HG03342 (cell line): Measurements from ENCODE around the gene TRPM8.
"Not testable (repeated sequence)": the region's sequence is repeated elsewhere in the genome, so short reads cannot be mapped to it uniquely, and the experiment has no call there.

ENCODE experiments used
- ATAC-seq: cut with Tn5 transposase; IDR thresholded peaks from one replicate; pipeline ENCODE4 v1.9.1; 2021; ENCODE audit warnings: mild to moderate bottlenecking, moderate library complexity; ENCODE audit not compliant: unreplicated experiment

TRPM8 gene

DNA sequence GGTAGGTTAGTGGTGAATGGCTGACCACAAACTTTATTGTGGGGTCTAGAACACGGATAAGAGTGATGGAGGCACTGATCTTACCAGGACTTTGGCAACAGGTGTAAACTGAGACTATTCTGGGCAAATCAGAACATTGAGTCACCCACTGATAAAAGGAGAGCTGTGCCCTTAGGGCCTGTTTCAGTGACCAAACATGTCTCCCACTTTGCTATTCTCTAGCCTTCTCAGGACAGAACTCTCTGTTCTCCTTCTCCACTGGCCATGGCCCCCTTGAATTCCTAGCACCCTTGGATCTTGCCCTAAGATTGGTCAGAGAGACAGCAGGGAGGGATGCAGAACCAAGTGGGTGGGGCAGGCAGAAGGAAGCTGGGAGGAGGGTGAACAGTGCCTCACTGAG is 18.3 kb downstream of the TRPM8 start:
- ATAC-seq = no peak

DNA sequence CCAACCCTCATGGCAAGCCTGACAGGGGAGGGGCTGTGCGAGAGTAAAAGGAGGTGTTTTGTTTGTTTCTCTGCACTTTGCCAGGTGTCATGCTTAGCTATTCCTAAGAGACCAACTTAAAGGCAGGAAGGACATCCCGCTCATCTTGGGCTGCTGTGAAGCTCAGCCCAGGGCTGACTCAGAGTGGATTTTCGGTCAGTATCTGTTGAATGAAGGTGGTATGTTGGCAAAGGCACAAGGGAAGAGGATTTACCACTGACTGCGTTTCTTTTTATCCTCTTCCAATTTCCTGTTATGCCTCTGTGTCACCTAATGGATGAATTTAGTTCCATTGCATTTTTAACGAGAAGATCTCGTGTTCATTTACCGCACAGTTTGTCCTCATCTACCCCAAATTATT is 18.9 kb downstream of the TRPM8 start:
- no peak for ATAC-seq

DNA sequence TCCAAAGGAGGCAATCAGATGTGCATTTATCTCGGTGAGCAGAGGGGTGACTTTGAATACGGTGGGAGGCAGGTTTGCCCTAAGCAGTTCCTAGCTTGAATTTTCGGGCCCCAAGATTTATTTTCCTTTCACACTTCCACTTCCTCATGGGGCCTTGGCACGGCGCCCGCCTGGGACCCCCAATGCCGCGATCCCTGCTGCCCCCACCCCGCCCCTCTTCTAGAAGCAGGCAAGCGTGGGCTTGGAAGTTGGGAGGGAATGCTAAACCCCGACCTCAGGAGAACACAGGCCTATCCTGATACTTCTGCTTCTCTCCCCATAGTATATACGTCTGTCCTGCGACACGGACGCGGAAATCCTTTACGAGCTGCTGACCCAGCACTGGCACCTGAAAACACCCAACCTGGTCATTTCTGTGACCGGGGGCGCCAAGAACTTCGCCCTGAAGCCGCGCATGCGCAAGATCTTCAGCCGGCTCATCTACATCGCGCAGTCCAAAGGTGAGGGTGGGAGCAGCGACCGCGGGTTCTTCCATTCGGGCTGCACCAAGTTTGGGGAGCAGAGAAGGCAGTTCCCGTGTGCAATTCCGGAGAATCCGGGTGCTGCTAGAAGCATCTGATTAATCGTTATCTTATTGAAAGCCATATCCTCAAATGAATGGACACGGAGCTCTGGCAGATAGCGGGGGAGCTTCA is 21.6 kb downstream of the TRPM8 start:
- no peak for ATAC-seq

DNA sequence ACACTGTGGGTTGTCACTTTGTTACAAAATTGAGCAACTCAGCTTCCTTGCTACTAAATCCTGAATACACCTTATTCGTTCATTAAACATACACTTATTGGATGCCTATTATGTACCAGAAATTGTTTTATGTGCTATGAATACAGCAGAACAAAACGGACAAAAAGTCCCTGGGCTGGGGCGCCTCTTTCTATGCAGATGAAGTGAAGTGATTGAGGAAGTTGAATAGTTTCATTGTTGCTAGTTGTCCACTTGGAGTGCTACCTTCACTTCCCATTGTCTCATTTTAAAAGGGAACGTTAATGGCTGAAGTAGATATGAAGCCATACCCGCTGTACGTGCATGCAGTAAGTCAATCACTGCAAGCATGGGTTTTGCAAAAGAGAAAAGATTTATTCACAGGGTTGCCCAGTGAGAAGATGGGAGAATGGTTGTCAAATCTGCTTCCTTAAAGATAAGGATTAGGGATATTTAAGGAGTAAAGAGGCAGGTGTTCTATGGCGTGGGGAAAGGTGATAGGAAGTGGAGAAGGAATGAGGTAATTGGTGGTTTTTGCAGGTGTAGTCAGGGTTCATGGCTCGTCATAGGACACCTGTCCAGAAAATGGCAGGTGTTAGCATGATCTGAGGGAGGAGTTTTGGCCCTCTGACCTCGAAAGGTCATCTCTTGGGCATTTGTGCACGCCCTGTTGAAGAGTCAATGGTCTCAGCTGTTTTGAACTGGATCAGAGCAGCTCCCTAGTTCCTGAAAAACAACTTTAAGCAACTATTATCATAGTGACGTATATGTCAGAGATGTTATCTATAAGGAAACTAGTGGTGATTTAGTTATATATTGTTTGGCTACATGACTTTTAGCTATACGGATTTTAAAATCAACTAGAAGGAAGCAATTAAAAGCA is 23.5 kb downstream of the TRPM8 start:
- no peak for ATAC-seq

DNA sequence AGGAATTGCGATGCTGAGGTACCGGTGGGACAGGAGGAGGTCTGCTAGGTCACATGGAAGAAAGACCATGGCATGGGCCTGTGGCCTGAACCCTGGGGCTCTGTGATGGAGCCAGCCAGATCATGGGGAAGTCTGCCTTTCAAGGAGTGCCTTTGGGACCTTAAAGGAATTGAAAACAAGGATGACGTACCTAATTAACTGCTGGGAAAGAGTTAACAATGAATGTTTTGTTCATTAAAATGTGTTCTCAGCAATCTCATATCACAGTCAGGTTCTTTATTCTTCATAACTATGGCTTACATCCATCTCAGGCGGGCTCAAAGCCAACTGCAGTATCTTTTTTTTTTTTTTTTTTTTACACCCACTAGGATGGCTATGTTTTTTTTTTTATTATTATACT is 25.6 kb downstream of the TRPM8 start:
- no peak for ATAC-seq

DNA sequence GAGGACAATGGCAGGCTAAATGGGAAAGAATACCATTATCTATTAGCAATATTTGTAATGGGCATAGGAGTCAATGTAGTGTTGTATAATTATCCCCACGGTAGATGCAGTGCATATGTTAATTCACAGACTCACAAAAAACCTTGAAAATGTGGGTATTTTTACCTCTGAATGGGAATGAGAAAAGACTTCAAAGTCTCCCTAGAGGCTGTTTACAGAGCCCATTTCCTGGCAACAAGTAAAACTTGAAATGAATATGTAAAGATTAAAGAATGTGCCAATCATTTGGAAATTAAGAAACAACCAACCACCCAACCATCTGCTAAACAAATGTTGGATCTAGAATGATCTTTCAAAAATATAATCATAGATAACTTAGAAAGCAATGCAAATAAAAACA is 27.1 kb downstream of the TRPM8 start:
- ATAC-seq = no peak

DNA sequence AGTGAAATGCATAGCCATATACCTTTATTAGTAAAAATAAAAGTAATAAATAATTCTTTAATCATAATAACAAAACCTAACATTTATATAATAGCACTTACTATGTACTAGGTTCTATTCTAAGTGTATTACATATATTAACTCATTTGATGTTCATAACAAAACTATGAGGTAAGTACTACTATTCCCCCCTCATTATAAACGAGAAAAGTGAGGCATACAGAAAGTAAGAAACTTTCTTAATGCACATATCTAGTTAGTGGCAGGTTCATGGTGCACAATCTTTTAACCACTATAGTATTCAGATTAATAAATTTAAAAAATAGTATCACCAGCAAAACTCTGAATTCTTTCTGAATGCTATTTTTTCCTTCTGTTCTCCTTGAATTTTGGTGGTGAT is 27.5 kb downstream of the TRPM8 start:
- ATAC-seq = no peak

DNA sequence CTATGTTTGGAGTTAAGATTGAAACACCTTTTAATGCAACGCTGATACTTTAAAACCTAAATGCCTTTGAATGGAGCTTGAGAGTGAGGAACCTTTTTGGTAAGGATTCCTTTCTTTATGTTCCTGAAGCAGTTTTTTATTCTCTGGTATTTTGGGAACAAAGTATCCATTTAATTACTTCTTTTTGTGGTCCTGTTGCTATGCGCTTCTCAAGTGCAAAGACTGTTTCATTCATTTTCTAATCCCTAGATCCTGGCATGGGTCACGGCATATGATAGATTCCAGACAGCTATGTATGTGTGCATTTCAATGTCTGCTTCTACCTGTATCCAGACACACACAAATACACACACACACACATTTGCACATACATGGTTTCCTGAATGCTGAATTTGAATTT is 28.0 kb downstream of the TRPM8 start:
- no peak for ATAC-seq

DNA sequence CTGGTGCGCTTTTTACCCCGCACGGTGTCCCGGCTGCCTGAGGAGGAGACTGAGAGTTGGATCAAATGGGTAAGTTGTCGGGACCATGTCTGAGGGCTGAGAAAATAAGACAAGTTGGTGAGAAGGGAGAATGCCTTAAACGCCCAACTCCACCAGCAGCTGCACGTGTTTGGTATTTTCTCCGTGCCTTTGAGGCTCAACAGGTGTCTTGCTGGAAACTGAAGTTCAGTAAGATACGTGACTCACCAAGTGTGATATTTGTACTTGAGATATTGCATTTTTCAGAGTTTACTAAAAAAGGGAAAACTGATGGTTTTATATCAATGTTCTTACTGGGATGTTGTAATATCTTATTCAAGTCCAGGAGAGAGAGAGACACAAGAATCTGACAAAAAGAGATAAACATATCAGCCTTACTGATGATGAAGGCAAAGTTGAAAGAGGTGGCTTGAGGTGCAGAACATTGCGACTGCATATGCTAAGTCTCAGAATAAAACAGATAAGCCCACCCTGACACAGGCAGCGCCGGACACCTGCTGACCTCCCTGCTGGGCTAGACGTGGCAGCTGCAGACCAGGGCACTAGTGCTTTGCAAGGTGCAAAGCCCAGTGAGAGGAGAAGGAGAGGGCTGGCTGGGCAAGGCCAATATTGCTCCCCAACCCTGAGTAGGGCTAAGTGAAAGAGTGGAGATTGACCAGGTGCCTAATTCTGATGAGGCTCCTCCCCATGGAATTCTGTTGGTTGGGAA is 33.1 kb downstream of the TRPM8 start:
- ATAC-seq = no peak

DNA sequence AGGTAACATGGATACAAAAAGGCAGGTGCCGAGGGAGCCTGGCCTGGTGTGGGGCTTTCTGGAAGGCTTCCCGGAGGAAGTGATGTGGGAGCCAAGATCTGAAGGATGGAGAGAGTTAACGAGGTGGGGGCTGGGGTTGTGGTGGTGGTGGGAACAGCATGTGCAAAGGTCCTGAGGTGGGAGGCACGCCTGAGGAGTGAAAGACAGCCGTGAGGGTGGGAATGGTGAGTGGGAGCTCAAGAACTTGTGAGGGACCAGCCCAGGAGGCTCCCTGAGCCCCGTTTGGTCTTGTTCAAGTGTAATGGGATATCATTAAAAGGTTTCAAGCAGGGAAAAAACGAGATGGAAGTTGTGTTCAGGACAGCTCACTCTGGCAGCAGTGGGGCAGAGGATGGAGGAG is 35.2 kb downstream of the TRPM8 start:
- no peak for ATAC-seq

DNA sequence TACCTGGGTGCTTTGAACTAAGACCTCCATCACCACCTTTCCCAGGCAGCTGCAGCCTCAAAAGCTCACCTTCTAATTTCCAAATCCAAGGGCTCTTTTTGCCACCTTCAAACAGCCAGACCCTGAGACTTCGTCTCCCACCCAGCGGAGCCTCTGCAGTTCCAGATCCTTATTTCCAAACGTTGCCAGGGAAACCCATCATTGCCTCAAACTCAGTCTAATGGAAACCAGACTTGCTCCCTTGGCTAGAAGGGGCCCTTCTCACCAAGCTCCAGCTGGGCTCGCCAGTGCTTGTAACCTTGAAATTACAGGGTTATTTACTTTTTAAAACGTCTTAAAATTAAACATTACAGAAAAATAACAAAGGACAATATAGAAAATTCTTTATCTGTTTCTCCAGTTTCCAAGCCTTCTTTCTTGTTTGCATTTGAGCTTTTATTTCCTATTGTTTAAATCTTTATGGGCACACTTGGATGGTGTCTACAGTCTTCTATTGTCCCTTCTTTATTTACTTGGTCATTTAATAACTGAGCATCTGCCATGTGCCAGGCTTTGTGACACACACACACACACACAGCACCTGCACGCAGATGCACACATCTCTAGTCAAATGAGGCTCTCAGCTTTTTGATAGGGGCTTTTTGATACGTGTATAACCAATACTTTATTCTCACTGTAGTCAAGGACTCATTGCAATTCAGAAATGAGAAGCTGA is 36.1 kb downstream of the TRPM8 start:
- no peak for ATAC-seq

DNA sequence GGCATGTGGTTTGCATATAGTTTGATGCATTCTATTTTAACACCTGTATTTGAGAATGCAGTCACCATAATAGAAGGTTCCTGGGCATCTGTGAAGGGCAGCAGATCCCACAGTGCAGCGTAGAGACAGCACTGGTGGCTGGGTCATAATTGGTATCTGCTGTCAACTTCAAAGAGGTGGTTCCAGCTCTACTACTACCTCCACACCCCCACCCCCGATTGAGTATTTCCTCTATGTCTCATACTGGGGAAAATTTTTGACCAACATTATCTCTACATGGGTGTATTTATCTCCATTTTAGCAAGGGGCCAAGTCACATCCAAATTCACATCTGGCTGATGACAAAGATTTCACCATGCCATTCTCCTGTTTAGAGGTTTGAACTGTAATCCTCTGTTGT is 43.0 kb downstream of the TRPM8 start:
- no peak for ATAC-seq

DNA sequence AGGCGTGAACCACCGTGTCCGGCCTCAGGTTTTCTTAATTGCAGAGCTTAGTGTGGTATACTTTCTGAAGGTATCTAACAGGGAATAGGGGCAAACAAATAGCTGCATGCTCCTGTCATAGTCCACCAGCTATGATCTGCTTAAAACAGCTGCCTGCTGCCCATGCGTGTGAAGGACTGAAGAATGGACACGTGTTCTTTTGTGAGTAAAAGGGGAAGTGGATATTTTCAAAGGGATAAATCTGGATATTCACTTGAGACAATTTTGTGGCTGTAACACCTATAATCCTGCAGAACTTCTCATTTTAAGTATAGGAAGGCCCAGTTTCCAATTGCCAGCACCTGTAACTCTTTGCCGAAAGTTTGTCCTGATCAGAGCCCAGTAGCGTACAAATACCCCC is 44.7 kb downstream of the TRPM8 start:
- no peak for ATAC-seq

DNA sequence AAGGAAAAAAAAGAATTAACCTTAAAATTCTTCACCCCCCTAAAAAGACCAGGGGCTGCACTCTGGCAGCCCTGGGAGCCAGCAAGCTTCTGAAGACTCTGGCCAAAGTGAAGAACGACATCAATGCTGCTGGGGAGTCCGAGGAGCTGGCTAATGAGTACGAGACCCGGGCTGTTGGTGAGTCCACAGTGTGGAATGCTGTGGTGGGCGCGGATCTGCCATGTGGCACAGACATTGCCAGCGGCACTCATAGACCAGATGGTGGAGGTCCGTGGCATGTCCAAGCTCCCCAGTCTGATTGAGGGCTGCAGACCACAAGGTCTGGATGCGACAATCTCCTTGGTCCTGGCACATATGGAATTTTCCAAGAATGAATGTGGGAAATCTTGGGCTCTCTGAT is 47.4 kb downstream of the TRPM8 start:
- ATAC-seq = no peak

DNA sequence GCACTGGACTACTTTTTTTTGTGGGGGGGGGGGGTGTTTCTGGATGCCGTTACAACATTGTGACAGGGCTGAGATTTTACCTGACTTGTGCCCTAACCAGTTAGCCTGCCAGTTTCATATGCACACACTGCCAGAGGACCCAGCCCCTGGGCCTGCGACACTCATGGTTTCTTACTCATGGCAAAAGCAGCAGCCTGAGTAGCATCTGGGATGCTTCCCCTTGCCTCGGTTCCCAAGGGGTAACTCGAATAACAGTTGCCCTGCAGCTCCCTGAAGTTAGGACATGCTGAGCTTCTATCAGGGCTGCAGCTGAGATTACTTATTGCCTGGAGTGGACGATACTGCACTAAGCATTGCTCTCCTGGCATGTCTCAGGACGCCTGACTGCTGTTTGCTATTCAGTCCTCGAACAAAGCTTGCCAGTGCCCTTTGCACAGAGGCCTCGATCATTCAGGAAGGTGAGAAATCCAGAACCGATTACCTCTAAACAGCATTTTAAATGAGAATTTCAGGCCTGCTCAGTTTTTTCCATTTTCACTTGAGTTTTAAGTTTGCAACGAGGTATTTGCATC is 47.9 kb downstream of the TRPM8 start:
- ATAC-seq = no peak

DNA sequence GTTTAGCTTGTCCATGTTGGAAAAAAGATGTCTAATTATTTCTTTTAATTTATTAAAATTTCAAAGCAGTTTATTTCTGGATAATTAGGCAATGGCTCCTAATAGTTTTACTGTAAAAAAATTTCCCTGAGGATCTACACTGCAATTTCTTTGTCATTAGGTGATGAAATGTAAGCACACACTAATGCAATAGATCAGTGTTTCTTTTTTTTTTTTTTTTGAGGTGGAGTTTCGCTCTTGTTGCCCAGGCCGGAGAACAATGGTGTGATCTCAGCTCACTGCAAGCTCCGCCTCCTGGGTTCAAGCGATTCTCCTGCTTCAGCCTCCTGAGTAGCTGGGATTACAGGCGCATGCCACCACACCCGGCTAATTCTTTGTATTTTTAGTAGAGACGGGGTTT is 48.5 kb downstream of the TRPM8 start:
- not testable (repeated sequence) for ATAC-seq

DNA sequence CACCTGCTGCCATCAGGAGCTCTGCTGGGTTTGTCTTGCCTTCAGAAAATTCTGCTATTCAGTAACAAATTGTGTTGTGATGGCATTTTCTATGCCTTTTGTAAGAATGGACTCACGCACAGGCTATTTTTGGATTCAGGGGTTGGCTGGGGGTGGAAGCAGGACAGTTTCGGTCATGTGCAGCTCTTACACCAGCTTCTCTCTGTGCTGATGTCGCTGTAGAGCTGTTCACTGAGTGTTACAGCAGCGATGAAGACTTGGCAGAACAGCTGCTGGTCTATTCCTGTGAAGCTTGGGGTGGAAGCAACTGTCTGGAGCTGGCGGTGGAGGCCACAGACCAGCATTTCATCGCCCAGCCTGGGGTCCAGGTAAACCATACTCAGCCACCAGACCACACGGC is 49.2 kb downstream of the TRPM8 start:
- no peak for ATAC-seq

DNA sequence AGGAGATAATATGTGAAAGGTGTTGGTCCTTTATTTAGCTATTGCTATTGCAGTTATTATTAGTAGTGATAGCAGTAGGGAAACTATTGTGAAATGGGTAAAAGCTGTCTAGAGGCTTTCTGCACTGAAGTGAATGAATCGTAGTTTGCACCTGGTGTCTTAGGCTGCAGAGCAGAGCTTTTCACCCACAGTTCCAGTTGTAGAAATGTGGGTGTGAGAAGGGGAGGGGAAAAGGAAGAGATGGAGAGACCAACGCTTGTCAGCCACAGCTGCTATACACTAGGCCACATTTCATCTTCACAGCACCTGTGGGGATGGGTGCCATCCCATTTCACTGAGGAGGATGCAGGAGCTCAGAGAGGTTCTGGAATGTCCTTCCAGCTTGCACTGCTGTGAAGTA is 50.0 kb downstream of the TRPM8 start:
- no peak for ATAC-seq

DNA sequence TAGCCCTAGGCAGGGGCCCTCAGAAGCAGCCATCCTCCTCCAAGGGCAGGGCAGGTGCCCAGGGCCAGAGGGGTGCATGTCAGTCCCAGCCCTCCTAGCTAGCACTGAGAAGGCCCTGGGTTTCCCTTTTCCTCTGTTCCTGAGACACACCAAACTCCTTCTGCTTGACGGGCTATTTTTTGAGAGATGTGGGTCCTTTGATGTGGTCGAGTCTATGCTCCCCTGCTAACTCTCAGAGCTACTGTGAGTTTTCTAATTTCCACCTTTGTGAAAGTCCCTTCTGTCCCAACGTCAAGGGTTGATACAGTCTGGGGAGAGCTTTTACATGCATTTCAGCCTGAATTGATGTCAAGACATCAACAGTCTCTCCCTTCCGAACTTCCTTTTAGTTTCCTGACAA is 51.4 kb downstream of the TRPM8 start:
- ATAC-seq = no peak

DNA sequence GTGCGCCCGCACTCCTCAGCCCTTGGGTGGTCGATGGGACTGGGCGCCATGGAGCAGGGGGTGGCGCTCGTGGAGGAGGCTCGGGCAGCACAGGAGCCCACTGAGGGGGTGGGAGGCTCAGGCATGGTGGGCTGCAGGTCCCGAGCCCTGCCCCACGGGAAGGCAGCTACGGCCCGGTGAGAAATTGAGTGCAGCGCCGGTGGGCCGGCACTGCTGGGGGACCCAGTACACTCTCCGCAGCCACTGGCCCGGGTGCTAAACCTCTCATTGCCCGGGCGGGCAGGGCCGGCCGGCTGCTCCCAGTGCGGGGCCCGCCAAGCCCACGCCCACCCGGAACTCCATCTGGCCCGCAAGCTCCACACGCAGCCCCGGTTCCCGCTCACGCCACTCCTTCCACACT is 55.3 kb downstream of the TRPM8 start:
- not testable (repeated sequence) for ATAC-seq
